Rectal smooth muscle tissue (tissue), 1 donor: ENCODE data around the gene CEBPA.

Source experiments
- H3K27ac ChIP-seq: one replicate; pipeline ENCODE4 v1.7.0; 2013; ENCODE audit warnings: low read depth, low read length, inconsistent platforms
- H3K27me3 ChIP-seq: one replicate; pipeline ENCODE4 v1.7.0; 2013; ENCODE audit warnings: low read length; ENCODE audit not compliant: control insufficient read depth, insufficient read depth
- H3K36me3 ChIP-seq: one replicate; pipeline ENCODE4 v1.7.0; 2013; ENCODE audit warnings: low read length; ENCODE audit not compliant: control insufficient read depth, insufficient read depth
- H3K4me1 ChIP-seq: one replicate; pipeline ENCODE4 v1.7.0; 2013; ENCODE audit warnings: low read length; ENCODE audit not compliant: control insufficient read depth, insufficient read depth
- H3K4me3 ChIP-seq: one replicate; pipeline ENCODE4 v1.7.0; 2013; ENCODE audit warnings: low read length
- H3K9ac ChIP-seq: one replicate; pipeline ENCODE4 v1.7.0; 2013; ENCODE audit warnings: low read length

The CEBPA gene

GRCh38 chr19:33304371-33304759 is 2.0 kb upstream of the CEBPA start:
- H3K4me3 ChIP-seq, result peak overlapping the region; percentile 77

DNA sequence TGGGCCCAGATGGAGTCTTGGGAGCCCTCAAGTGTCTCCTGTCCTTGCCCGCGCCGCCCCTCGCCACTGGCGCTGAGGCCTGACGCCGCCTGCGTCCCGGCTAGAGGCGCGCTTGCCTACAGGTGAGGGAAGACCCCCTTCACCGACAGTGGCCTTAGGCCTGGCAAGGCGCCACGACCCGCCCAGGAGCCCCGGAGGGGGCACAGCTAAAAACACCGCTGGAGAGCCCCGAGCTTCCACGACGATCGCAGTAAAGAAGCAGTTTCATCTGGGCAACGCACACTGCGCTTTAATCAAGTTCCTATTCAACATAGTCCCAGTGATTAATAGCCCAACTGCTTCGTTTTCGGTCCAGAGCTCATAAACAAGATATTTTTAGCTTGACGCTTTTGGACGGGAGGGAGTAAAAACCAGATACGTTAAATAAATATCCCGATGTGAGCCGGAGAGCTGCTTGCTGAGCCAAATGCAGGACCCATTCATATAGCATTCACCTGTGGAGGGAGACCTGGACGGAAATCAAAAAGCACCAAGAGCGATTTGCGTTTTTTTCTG is 1.5 kb upstream of the CEBPA start:
- Histone ChIP-seq H3K4me3 (peak overlapping the region; percentile 77), H3K9ac (no peak overlapping the region), H3K27ac (peak overlapping the region; percentile 44), H3K4me1 (peaks cover 3% of the 10 kb centered on the region), H3K36me3 (no peaks in the 10 kb centered on the region), H3K27me3 (peaks cover 6% of the 10 kb centered on the region)

More at GRCh38 chr19:33304371-33304759, 2.0 kb upstream of the CEBPA start:
- Histone ChIP-seq H3K27ac (no peak overlapping the region), H3K27me3 (peaks cover 6% of the 10 kb centered on the region), H3K9ac (no peak overlapping the region), H3K36me3 (no peaks in the 10 kb centered on the region), H3K4me1 (peaks cover 3% of the 10 kb centered on the region)

DNA sequence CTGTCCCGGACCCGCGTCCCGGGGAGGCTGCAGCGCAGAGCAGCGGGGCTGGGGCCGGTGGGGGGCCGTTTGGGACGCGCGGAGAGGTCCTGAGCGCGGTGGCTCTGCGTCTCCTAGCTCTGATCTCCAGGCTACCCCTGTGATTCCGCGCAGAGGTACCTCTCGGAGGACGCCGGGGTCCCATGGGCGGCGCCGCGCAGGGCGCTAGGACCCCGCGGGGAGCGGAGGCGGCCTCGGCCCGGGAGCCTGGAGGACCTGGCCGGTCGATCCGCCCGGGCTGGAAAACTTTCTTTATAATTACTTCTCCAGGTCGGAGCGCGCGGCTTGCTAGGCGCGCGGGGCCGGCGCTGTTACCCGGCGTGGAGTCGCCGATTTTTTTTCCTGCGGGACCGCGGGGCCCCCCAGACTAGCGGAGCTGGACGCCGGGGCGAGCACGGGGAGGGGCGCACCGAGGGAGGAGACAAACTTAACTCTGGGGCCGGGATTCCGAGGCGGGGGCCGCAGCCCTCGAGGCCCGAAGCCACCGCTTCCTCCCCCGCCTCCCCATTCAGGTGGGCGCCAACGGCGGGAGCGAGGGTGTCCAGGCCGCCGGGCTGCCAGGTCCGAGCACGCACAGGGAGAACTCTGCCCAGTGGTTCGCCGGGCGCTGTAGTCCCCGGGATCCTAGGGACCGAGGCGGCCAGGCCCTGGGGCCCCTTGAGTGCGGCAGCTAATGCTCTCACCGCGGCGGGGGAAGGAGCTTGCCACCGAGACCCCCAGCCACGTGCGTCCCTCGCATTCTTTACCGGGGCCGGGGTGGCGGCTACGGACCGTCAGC is 848 bp upstream of the CEBPA start:
- H3K9ac ChIP-seq, result peak overlapping the region; percentile 3
- peak overlapping the region; percentile 76 for H3K27ac ChIP-seq
- no peaks in the 10 kb centered on the region for H3K36me3 ChIP-seq
- peaks cover 3% of the 10 kb centered on the region for H3K4me1 ChIP-seq
- H3K27me3 ChIP-seq, result peaks cover 6% of the 10 kb centered on the region
- H3K4me3 ChIP-seq, result peak overlapping the region; percentile 77

DNA sequence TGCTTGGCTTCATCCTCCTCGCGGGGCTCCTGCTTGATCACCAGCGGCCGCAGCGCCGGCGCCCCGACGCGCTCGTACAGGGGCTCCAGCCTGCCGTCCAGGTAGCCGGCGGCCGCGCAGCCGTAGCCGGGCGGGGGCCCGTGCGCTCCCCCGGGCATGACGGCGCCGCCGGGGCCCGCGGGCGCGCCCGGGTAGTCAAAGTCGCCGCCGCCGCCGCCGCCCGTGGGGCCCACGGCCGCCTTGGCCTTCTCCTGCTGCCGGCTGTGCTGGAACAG is 497 bp downstream of the CEBPA start:
- Histone ChIP-seq H3K27me3 (peaks cover 6% of the 10 kb centered on the region), H3K9ac (no peak overlapping the region)

GRCh38 chr19:33301144-33301899 is 1.0 kb downstream of the CEBPA start:
- Histone ChIP-seq H3K36me3 (no peaks in the 10 kb centered on the region), H3K27me3 (peaks cover 6% of the 10 kb centered on the region), H3K4me1 (peaks cover 3% of the 10 kb centered on the region), H3K27ac (no peak overlapping the region), H3K9ac (peak overlapping the region; percentile 51), H3K4me3 (peak overlapping the region; percentile 74)

More for the DNA sequence above, 497 bp downstream of the CEBPA start:
- Histone ChIP-seq H3K4me1 (peaks cover 3% of the 10 kb centered on the region), H3K27ac (no peak overlapping the region), H3K4me3 (peak overlapping the region; percentile 62), H3K36me3 (no peaks in the 10 kb centered on the region)

GRCh38 chr19:33300894-33301143 is 1.5 kb downstream of the CEBPA start:
- peaks cover 6% of the 10 kb centered on the region for H3K27me3 ChIP-seq
- no peak overlapping the region for H3K27ac ChIP-seq
- H3K4me3 ChIP-seq, result peak overlapping the region; percentile 74
- H3K4me1 ChIP-seq, result peaks cover 3% of the 10 kb centered on the region
- no peak overlapping the region for H3K9ac ChIP-seq
- no peaks in the 10 kb centered on the region for H3K36me3 ChIP-seq

DNA sequence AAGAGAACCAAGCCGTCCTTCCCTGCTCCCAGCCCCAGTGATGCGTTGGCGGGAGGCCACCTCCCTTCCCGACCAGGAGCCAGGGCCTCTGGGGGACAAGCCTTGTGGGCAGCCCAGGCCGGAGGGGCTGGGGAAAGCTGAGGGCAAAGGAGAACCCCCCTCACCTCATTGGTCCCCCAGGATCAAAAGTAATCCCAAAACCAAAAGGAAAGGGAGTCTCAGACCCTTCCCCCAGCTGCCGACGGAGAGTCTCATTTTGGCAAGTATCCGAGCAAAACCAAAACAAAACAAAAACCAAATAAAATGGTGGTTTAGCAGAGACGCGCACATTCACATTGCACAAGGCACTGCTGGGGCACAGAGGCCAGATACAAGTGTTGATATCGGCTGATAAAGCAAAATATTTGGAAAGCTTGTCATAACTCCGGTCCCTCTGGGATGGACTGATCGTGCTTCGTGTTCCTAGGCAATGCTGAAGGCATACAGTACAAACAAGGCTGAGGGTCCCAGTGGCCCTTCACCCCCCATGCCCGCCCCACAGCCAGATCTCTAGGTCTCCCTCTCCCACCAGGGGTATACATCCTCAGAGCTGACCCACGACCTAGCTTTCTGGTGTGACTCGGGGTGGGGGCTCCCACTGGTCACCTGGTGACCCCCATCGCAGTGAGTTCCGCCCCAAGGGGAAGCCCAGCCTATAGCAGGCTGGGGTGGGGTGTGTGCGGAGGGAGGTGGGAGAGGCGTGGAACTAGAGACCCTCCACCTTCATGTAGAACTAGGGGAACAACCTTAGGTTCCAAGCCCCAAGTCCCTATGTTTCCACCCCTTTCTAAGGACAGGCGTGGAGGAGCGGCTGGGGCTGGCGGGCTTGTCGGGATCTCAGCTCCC is 2.1 kb downstream of the CEBPA start:
- no peak overlapping the region for H3K27ac ChIP-seq
- H3K4me3 ChIP-seq, result peak overlapping the region; percentile 74
- peaks cover 6% of the 10 kb centered on the region for H3K27me3 ChIP-seq
- no peaks in the 10 kb centered on the region for H3K36me3 ChIP-seq
- peaks cover 3% of the 10 kb centered on the region for H3K4me1 ChIP-seq
- H3K9ac ChIP-seq, result no peak overlapping the region

DNA sequence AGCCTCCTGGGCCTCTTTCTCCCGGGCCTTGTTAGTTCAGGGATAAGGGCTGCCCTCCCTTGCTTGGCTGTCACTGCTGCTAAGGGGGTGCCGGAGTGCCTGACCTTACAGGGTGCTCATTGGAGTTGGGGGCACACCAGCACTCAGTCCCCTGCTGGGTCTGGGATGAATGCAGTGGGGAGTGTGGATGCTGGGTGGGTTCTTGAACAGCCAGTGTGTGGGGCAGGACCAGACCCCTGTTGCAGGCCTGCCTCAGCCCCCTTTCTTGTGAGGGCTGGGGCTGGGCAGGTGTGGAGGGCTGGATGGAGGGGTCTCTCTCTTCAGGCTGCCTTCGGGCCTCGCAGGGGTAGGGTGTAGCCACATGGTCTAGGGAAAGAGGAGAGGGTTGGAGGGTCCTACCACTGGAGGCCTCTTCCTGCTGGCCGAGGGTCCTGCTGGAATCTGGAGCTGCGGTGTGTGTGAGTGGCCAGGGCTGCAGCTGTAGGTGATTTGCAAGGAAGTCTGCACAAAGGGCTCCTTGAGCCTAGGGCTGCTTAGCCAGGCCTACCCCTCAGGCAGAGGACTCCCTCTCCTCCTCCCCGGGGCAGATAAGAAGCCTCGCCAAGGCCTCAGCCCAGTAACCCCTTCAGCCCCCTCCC is 3.2 kb downstream of the CEBPA start:
- Histone ChIP-seq H3K4me1 (no peaks in the 10 kb centered on the region), H3K9ac (no peak overlapping the region), H3K36me3 (no peaks in the 10 kb centered on the region), H3K27me3 (peaks cover 6% of the 10 kb centered on the region), H3K4me3 (no peak overlapping the region), H3K27ac (no peak overlapping the region)

DNA sequence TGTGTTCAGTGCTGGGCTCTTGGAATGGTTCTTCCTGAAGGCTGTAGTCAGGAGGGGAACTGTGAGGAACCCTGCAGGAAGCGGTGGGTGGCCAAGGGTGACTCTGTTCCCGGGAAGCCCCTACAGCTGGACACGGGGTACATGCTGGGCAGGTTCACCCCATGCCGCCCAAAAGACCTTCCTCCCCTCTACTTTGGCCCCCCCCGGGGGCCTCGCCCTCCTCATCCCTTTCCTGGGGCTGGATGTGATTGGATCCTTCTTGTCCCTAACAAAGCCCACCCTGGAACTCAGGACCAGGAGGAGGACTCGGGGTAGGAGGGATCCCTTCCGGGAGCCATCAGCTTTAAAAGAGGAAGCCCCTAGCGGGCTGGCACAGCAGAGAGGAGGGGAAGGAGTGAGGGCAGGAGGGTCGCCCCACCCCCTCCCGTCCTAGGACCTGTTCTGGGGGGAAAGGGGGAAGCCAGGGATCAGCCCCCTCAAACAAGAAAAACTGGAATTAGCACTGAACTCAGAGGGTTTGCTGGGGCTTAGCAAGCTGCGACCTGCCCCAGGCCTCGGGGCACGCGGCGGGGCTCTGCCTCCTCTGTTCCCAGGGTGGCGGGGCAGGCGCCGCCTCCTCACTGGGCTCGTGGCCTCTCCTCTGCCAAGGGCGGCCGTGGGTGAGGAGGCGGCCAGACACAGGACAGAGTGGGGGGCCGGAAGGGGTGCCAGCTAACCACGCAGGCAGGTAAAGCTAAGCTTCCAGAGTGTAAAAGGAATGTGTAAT is 4.0 kb downstream of the CEBPA start:
- no peaks in the 10 kb centered on the region for H3K36me3 ChIP-seq
- no peak overlapping the region for H3K9ac ChIP-seq
- no peaks in the 10 kb centered on the region for H3K4me1 ChIP-seq
- H3K27ac ChIP-seq, result no peak overlapping the region
- H3K4me3 ChIP-seq, result no peak overlapping the region
- H3K27me3 ChIP-seq, result peaks cover 6% of the 10 kb centered on the region

DNA sequence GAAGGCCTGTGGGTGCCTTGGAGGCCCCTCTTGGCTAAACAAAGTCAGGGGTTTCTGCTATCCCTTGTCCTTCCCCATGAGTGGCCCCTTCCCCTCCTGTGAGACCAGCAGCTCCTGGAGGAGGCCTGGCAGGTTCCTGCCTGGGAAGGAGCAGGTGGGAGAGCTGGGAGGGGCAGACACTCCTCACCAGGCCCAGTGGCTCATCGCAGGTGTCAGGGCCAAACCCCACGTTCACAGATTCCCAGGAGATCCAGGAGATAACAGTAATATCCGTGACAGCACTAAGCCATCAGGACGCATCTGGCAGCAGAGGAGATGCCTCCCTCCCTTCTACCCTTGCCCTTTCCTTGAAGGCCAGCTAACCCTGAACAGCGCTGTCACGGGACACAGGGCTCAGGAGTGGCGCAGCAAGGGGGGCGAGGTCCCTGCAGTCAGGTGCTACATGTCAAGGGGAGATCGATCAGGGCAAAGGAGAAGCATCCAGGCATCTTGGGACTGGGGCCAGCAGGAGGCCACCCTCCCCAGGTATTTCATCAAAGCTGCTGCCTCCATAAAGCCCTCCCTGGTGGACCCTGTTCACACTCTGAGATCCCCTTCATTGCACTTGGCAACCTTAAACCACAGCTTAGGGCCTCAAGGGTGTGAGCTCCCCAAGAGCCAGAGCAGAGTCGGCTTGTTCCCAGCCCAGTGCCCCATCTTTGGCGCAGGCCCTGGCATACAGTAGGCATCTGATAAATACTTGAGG is 4.8 kb downstream of the CEBPA start:
- no peak overlapping the region for H3K27ac ChIP-seq

DNA sequence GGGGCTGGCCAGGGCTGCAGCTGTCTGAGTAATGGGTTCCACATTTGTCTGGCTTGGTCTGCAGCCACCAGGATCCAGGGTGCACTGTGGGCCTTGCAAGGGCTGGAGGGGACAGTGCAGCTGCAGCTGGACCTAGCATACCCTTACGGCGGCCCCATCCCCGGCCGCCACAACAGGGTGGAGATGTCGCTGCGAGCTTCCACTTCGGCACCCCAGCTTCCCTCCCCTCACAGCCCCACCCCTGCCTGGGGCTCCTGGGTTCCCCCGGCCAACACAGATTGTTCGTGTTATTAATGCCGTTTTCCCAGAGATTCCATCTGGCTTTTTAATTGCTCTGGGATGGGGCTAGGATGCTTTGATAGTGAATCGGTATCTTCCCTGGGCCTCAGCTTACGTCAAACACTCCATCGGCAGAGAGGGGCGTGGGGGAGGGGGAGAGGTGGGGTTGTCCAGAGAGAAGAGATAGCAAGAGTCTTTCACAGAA is 5.8 kb downstream of the CEBPA start:
- Histone ChIP-seq H3K4me1 (no peaks in the 10 kb centered on the region), H3K27me3 (peaks cover 6% of the 10 kb centered on the region), H3K27ac (no peak overlapping the region), H3K36me3 (no peaks in the 10 kb centered on the region), H3K9ac (no peak overlapping the region), H3K4me3 (no peak overlapping the region)

More for the DNA sequence above, 4.8 kb downstream of the CEBPA start:
- H3K27me3 ChIP-seq, result peaks cover 6% of the 10 kb centered on the region
- no peaks in the 10 kb centered on the region for H3K36me3 ChIP-seq
- H3K4me1 ChIP-seq, result no peaks in the 10 kb centered on the region
- no peak overlapping the region for H3K4me3 ChIP-seq
- no peak overlapping the region for H3K9ac ChIP-seq
